Upper lobe of left lung (tissue), 4 donors: Measurements from ENCODE around the gene MIB1.

Source experiments
- CTCF ChIP-seq, 6 experiments: fragments of 450-650 bp in 4 of 6; fragments of 200-600 bp in 2 of 6; sonication (generic) in 2 of 6; IDR thresholded peaks; one replicate each; pipeline ENCODE4 v1.5.1; 2016 to 2019; ENCODE audit warnings: antibody characterized with exemption in 6 of 6
- POLR2A ChIP-seq, 4 donors: fragments of 450-650 bp; IDR thresholded peaks; one replicate each; pipeline ENCODE4 v1.5.1; 2016 to 2017; ENCODE audit warnings: antibody characterized with exemption in 4 of 4, mild to moderate bottlenecking in 2 of 4

GRCh38 chr18:21763846-21764646 is 23.5 kb downstream of the MIB1 start:
- TF ChIP-seq POLR2A (IDR thresholded peaks at IDR 0.05): no peak
- TF ChIP-seq CTCF (IDR thresholded peaks at IDR 0.05): no peak
